K562 (cell line): ENCODE measurements around the gene LRRC37A3. TPM values are rescaled to one million over a fixed set of nuclear protein-coding genes. Genes with fewer than 3 reads are reported as not detected.
"Not testable (repeated sequence)": the region's sequence is repeated elsewhere in the genome, so short reads cannot be mapped to it uniquely, and the experiment has no call there.

Source experiments
- ATAC-seq: fragments of 200-7000 bp; cut with Tn5 transposase; 3 replicates; pipeline ENCODE4 v1.9.1; 2020; ENCODE audit warnings: moderate library complexity
- BruUV-seq: library from RNA; stranded (reverse); fragments of 400-500 nt; replicated peaks from 2 replicates; lab custom pipeline; 2021; lab: Mats Ljungman, UMichigan
- CTCF ChIA-PET: fragments of 300-600 bp; formaldehyde crosslinking; extraction: SDS; loops from one replicate; lab custom pipeline; 2021; ENCODE audit warnings: low intra/inter-chr PET ratio; lab: Yijun Ruan, JAX
- POLR2A ChIA-PET: fragments of 300-600, 350-650 bp; sonication (Branson Sonifier 250); formaldehyde crosslinking; extraction: SDS; loops from one replicate; lab custom pipeline; 2021; ENCODE audit warnings: antibody characterized with exemption, inconsistent platforms; lab: Yijun Ruan, JAX
- DNase-seq, 4 experiments: peaks; one replicate each; pipeline versions ENCODE4 v3.0.0 to v3.0.0-alpha.2; 2011 to 2018; ENCODE audit warnings: low spot score in 3 of 4, mixed read lengths in 3 of 4; ENCODE audit errors: extremely low read depth in 1 of 4
- FAIRE-seq: peaks from 2 replicates; lab custom pipeline; 2011; peaks lifted over from hg19 to GRCh38; lab: Jason Lieb, UNC
- H2AFZ ChIP-seq: 2 replicates; pipeline ENCODE4 v1.6.0; 2011; ENCODE audit warnings: low read depth, low read length, control low read depth, inconsistent platforms
- H3K27ac ChIP-seq: fragments of 200-600 bp; 3 replicates; pipeline ENCODE4 v1.8.0; 2011; ENCODE audit warnings: low read depth, mild to moderate bottlenecking, control low read depth, inconsistent platforms, low read length, moderate library complexity, mixed read lengths; ENCODE audit errors: extremely low read depth
- H3K27me3 ChIP-seq, 2 experiments: fragments of 300-600 bp in 1 of 2; 2 replicates in 1 of 2; 3 replicates in 1 of 2; pipeline versions ENCODE4 v1.6.0 to v1.8.0; 2011; ENCODE audit warnings: inconsistent platforms in 2 of 2, low read length in 2 of 2, mild to moderate bottlenecking in 1 of 2, mixed read lengths in 1 of 2, moderate library complexity in 1 of 2; ENCODE audit not compliant: control insufficient read depth in 2 of 2, insufficient read depth in 2 of 2
- H3K36me3 ChIP-seq: fragments of 300-600 bp; 3 replicates; pipeline ENCODE4 v1.8.0; 2011; ENCODE audit warnings: mild to moderate bottlenecking, low read length, inconsistent platforms; ENCODE audit not compliant: control insufficient read depth, insufficient read depth
- H3K4me1 ChIP-seq, 2 experiments: fragments of 200-600 bp in 1 of 2; replicated peaks in 1 of 2; 2 replicates in 1 of 2; 3 replicates in 1 of 2; pipeline versions ENCODE4 v1.5.1 to v1.8.0; 2011; ENCODE audit warnings: inconsistent platforms in 2 of 2, low read length in 2 of 2, mild to moderate bottlenecking in 1 of 2, mixed read lengths in 1 of 2, moderate library complexity in 1 of 2; ENCODE audit not compliant: control insufficient read depth in 2 of 2, insufficient read depth in 2 of 2
- H3K4me2 ChIP-seq: 2 replicates; pipeline ENCODE4 v1.6.1; 2011; ENCODE audit warnings: low read length, control low read depth, inconsistent platforms, mixed read lengths; ENCODE audit not compliant: insufficient read depth
- H3K4me3 ChIP-seq: fragments of 200-600 bp; sonication (generic), shearing (Covaris generic); 2 replicates; pipeline ENCODE4 v1.5.1; 2016; ENCODE audit warnings: control low read depth, inconsistent platforms
- H3K79me2 ChIP-seq: fragments of 200-600 bp; 3 replicates; pipeline ENCODE4 v1.8.0; 2011; ENCODE audit warnings: low read length, inconsistent platforms; ENCODE audit not compliant: control insufficient read depth, insufficient read depth
- H3K9ac ChIP-seq, 2 experiments: 2 replicates each; pipeline versions ENCODE4 v1.6.0 to v1.6.1; 2011; ENCODE audit warnings: low read depth in 2 of 2, low read length in 2 of 2, control low read depth in 1 of 2, inconsistent platforms in 1 of 2, mild to moderate bottlenecking in 1 of 2, mixed read lengths in 1 of 2; ENCODE audit not compliant: insufficient read depth in 1 of 2
- H3K9me1 ChIP-seq: one replicate; pipeline ENCODE4 v1.6.0; 2011; ENCODE audit warnings: inconsistent platforms, mild to moderate bottlenecking, low read length, moderate library complexity; ENCODE audit not compliant: control insufficient read depth, insufficient read depth
- H3K9me3 ChIP-seq: replicated peaks from 2 replicates; pipeline ENCODE4 v1.5.1; 2011; ENCODE audit warnings: low read depth, low read length, inconsistent platforms; ENCODE audit not compliant: control insufficient read depth, insufficient read depth
- H4K20me1 ChIP-seq: replicated peaks from 2 replicates; pipeline ENCODE4 v1.6.1; 2011; ENCODE audit warnings: low read length, inconsistent platforms, mixed read lengths; ENCODE audit not compliant: control insufficient read depth, insufficient read depth
- PRDM10 ChIP-seq: fragments of 450-650 bp; IDR thresholded peaks from 2 replicates; pipeline ENCODE4 v1.6.1; 2018; ENCODE audit not compliant: partially characterized antibody
- WGBS: fragments of 100-300 bp; shearing (Covaris generic); methylation state at CpG from one replicate; pipeline ENCODE4 v1.1.6; 2016; ENCODE audit warnings: low coverage, mixed read lengths; ENCODE audit not compliant: insufficient coverage; ENCODE audit errors: missing lambda C conversion rate; 5-methylcytosine and 5-hydroxymethylcytosine counted together
- in situ Hi-C: fragments of 300-500 bp; cut with MboI; formaldehyde crosslinking; loops from 4 replicates; pipeline ENCODE4 v1.15.0; 2018; ENCODE audit warnings: inconsistent platforms, mixed read lengths
- intact Hi-C: fragments of 100-400 bp; cut with micrococcal nuclease; formaldehyde crosslinking; loops from 2 replicates; pipeline ENCODE4 v1.14.2; 2022
- polyA plus RNA-seq, 8 experiments: library from polyadenylated mRNA; depleted of rRNA in 4 of 8; stranded (reverse) in 5 of 8; unstranded in 3 of 8; fragments of >200 nt; fragmentation: Nextera tagmentation in 2 of 8; fragmentation: Illumina TruSeq in 1 of 8; extraction: Ambion mirVana in 2 of 8; extraction: Trizol in 1 of 8; gene quantifications; 2 replicates each; pipeline versions ENCODE4 v1.2.1 to v1.2.3, GENCODE V29; 2011 to 2014; ENCODE audit warnings: inconsistent platforms in 1 of 8, missing spikeins in 1 of 8
- total RNA-seq, 7 experiments: library from RNA; depleted of rRNA in 6 of 7; stranded (reverse); fragments of >200 nt in 6 of 7; fragmentation: Illumina TruSeq in 2 of 7; extraction: Trizol in 2 of 7; gene quantifications; 2 replicates each; pipeline versions ENCODE4 v1.2.1 to v1.2.3, GENCODE V29; 2011 to 2021; ENCODE audit warnings: low replicate concordance in 1 of 7

LRRC37A3 gene
- total and polyA plus RNA-seq, 9 of the 15 experiments (the other 6 are each of a cell fraction or from before 2014, with no cell fraction given): 0.14 to 5.9 (median 2.2) TPM

GRCh38 chr17:64930374-64930773 is 11.1 kb upstream of the LRRC37A3 start:
- FAIRE-seq, H3K4me2 ChIP-seq, BruUV-seq, H3K9me1 ChIP-seq, DNase-seq, H3K9me3 ChIP-seq, H3K4me1 ChIP-seq, H2AFZ ChIP-seq, intact Hi-C loops, H3K9ac ChIP-seq, H3K27ac ChIP-seq, POLR2A ChIA-PET, CTCF ChIA-PET, ATAC-seq, H3K36me3 ChIP-seq, H4K20me1 ChIP-seq, H3K4me3 ChIP-seq, H3K79me2 ChIP-seq, in situ Hi-C loops, H3K27me3 ChIP-seq: not testable (repeated sequence)
- 50% methylated on average over 7 of the region's 7 CpGs for WGBS
- peak; percentile 16 for TF ChIP-seq PRDM10
